Measurements from ENCODE around the gene TMEM184B. TPM values are rescaled to one million over a fixed set of nuclear protein-coding genes. Genes with fewer than 3 reads are reported as not detected.

The TMEM184B gene
- total RNA-seq, 3 donors from 2014 or later (not counting 1 experiment from before 2014, with no cell fraction given) = 58.1 to 72.5 (median 68.6) TPM

DNA sequence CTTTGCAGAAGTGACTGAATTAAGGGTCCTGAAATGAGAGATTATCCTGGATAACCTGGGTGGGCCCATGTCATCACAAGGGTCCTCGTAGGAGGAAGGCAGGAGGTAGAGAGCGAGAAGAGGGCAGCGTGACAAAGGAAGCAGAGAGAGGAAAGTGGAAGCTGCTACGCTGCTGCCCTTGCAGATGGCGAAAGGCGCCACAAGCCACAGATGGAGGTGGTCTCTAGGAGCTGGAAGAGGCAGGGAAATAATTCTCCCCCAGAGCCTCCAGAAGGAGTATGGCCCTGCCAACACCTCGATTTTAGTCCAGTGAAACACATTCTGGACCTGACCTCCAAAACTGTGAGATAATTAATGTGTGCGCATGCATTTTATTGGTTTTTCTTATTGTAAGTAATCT lies 13.4 kb downstream of the TMEM184B start:
- no peak overlapping the region for H3K4me3 ChIP-seq (ENCODE audit: low read length)
- no peak for ATAC-seq
- WGBS (ENCODE audit: insufficient coverage) = 68% methylated on average over 8 of the region's 8 CpGs
- peaks cover 36% of the 10 kb centered on the region for H3K4me1 ChIP-seq (ENCODE audit: control insufficient read depth, insufficient read depth, low read length)
- Mint-ChIP-seq H3K36me3 (no peaks in the 10 kb centered on the region), H3K9me3 (no peaks in the 10 kb centered on the region), H3K4me1 (peaks cover 38 to 62% of the 10 kb centered on the region in 2 donors), H3K27ac (peak overlapping the region; percentile 76 to 80), H3K27me3 (ENCODE audit: low read depth in 2 of 2) (no peaks in the 10 kb centered on the region), H3K4me3 (peak overlapping the region; percentile 14)
- H3K27me3 ChIP-seq (ENCODE audit: control insufficient read depth, insufficient read depth, low read length) = no peaks in the 10 kb centered on the region
- no peak for DNase-seq
- no peak overlapping the region for H3K27ac ChIP-seq (ENCODE audit: low read length)
- intact Hi-C loops (cut with micrococcal nuclease) = no loop called here
- H3K36me3 ChIP-seq (ENCODE audit: control insufficient read depth, insufficient read depth, low read length) = no peaks in the 10 kb centered on the region
- no peaks in the 10 kb centered on the region for H3K9me3 ChIP-seq (ENCODE audit: control insufficient read depth, insufficient read depth, low read length)
- TF ChIP-seq, protein P1, sequence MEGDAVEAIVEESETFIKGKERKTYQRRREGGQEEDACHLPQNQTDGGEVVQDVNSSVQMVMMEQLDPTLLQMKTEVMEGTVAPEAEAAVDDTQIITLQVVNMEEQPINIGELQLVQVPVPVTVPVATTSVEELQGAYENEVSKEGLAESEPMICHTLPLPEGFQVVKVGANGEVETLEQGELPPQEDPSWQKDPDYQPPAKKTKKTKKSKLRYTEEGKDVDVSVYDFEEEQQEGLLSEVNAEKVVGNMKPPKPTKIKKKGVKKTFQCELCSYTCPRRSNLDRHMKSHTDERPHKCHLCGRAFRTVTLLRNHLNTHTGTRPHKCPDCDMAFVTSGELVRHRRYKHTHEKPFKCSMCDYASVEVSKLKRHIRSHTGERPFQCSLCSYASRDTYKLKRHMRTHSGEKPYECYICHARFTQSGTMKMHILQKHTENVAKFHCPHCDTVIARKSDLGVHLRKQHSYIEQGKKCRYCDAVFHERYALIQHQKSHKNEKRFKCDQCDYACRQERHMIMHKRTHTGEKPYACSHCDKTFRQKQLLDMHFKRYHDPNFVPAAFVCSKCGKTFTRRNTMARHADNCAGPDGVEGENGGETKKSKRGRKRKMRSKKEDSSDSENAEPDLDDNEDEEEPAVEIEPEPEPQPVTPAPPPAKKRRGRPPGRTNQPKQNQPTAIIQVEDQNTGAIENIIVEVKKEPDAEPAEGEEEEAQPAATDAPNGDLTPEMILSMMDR (IDR thresholded peaks at IDR 0.05) = no peak

DNA sequence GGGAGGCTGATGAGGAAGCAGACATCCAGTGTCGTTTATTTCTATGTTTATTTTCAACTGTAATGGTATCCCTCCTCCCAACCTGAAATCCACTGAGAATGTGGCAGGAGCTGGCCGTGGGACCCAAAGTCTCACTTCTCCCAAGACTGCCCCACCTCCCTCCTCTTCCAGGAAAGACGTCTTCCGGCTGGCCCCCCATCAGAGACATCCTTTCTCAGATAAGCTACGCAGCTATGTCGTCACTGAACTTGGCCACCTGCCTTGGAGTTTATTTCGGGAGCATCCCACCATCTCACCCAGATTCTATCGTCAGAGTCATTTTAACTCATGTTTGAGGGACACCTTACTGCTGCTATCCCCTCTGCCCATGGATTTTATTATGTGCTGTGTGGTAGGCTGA lies 13.9 kb downstream of the TMEM184B start:
- H3K4me1 Mint-ChIP-seq = peaks cover 37 to 59% of the 10 kb centered on the region in 2 donors
- H3K4me3 Mint-ChIP-seq = peak overlapping the region; percentile 14

DNA sequence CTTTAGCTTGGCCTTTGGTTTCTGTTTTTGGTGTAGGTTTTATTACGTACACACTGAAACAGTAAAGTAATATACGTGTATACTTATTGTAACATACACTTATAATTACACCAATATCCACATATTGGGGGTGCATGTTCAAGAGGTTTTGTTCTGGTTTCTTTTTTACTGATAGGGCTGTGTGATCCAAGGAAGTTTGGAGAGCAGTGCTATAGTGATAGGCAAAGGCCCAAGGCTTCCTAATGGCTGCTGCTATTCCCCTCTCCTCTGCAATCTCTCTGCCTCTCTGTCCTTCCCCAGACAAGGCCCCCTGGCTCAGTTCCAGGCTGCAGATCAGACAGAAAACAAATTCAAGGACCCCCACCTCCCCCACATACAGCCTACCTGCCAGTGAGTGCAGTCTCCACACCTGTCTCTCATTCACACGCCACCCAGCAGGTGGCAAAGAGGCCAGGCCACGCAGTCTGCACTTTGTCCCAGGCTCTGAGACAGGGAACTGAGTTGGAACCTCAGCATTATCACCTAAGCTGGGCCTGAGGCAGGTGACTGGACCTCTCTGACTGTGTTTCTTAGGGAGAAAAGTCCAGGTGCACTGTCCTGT lies 15.1 kb downstream of the TMEM184B start:
- Mint-ChIP-seq H3K4me3 (no peak overlapping the region), H3K4me1 (peaks cover 37 to 50% of the 10 kb centered on the region in 2 donors), H3K27me3 (ENCODE audit: low read depth in 2 of 2) (no peaks in the 10 kb centered on the region), H3K27ac (no peak overlapping the region), H3K9me3 (no peaks in the 10 kb centered on the region), H3K36me3 (no peaks in the 10 kb centered on the region)
- 93% methylated on average over 2 of the region's 4 CpGs for WGBS (ENCODE audit: insufficient coverage)
- H3K27me3 ChIP-seq (ENCODE audit: control insufficient read depth, insufficient read depth, low read length) = no peaks in the 10 kb centered on the region
- DNase-seq (no peak), ATAC-seq (no peak)
- H3K27ac ChIP-seq (ENCODE audit: low read length) = no peak overlapping the region
- intact Hi-C loops (cut with micrococcal nuclease) = no loop called here
- no peaks in the 10 kb centered on the region for H3K9me3 ChIP-seq (ENCODE audit: control insufficient read depth, insufficient read depth, low read length)
- peaks cover 33% of the 10 kb centered on the region for H3K4me1 ChIP-seq (ENCODE audit: control insufficient read depth, insufficient read depth, low read length)
- H3K36me3 ChIP-seq (ENCODE audit: control insufficient read depth, insufficient read depth, low read length) = no peaks in the 10 kb centered on the region
- TF ChIP-seq, protein P1 (IDR thresholded peaks at IDR 0.05) = no peak
- H3K4me3 ChIP-seq (ENCODE audit: low read length) = no peak overlapping the region

More for the DNA sequence above, 13.9 kb downstream of the TMEM184B start:
- Histone ChIP-seq H3K27ac (ENCODE audit: low read length) (no peak overlapping the region), H3K4me1 (ENCODE audit: control insufficient read depth, insufficient read depth, low read length) (peaks cover 33% of the 10 kb centered on the region), H3K4me3 (ENCODE audit: low read length) (no peak overlapping the region), H3K9me3 (ENCODE audit: control insufficient read depth, insufficient read depth, low read length) (no peaks in the 10 kb centered on the region), H3K36me3 (ENCODE audit: control insufficient read depth, insufficient read depth, low read length) (no peaks in the 10 kb centered on the region), H3K27me3 (ENCODE audit: control insufficient read depth, insufficient read depth, low read length) (no peaks in the 10 kb centered on the region)
- ATAC-seq (no peak), DNase-seq (no peak)
- Mint-ChIP-seq H3K27ac (peak overlapping the region in 1 of 2 donors; percentile 76), H3K27me3 (ENCODE audit: low read depth in 2 of 2) (no peaks in the 10 kb centered on the region), H3K9me3 (no peaks in the 10 kb centered on the region), H3K36me3 (no peaks in the 10 kb centered on the region)
- intact Hi-C loops (cut with micrococcal nuclease) = no loop called here
- TF ChIP-seq, protein P1 (IDR thresholded peaks at IDR 0.05) = no peak
- WGBS (ENCODE audit: insufficient coverage) = 98% methylated on average over 6 of the region's 8 CpGs

DNA sequence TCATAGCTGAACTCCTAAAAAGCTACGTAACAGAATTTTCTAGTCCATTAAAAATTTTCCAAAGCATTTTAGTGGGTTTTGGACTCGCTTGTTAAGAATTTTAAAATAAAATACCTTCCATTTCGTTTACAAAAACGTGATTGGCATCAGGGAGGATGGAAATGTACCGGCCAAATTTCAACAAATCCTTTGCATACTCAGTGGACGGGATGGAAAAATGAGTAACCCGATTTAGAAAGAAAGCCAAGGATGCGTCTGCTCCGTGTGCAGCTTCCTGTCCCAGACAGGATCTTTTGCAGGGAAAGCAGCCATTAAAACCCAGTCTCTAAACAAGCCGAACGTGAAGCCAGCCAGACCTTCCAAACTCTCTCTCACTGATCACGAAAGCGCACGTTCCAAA lies 15.6 kb downstream of the TMEM184B start:
- TF ChIP-seq, protein P1 (IDR thresholded peaks at IDR 0.05) = no peak
- intact Hi-C loops (cut with micrococcal nuclease) = no loop called here
- no peaks in the 10 kb centered on the region for H3K27me3 ChIP-seq (ENCODE audit: control insufficient read depth, insufficient read depth, low read length)
- H3K4me3 ChIP-seq (ENCODE audit: low read length) = no peak overlapping the region
- H3K36me3 ChIP-seq (ENCODE audit: control insufficient read depth, insufficient read depth, low read length) = no peaks in the 10 kb centered on the region
- peaks cover 31% of the 10 kb centered on the region for H3K4me1 ChIP-seq (ENCODE audit: control insufficient read depth, insufficient read depth, low read length)
- no peak for ATAC-seq
- Mint-ChIP-seq H3K27me3 (ENCODE audit: low read depth in 2 of 2) (no peaks in the 10 kb centered on the region), H3K4me1 (peaks cover 35 to 46% of the 10 kb centered on the region in 2 donors), H3K36me3 (no peaks in the 10 kb centered on the region), H3K9me3 (no peaks in the 10 kb centered on the region), H3K4me3 (no peak overlapping the region), H3K27ac (no peak overlapping the region)
- H3K9me3 ChIP-seq (ENCODE audit: control insufficient read depth, insufficient read depth, low read length) = no peaks in the 10 kb centered on the region
- DNase-seq = no peak
- H3K27ac ChIP-seq (ENCODE audit: low read length) = no peak overlapping the region
- 90% methylated on average over 13 of the region's 14 CpGs for WGBS (ENCODE audit: insufficient coverage)
